Psoas muscle (tissue), 8 donors: Measurements from ENCODE around the gene CDH9. TPM values are rescaled to one million over a fixed set of nuclear protein-coding genes. Genes with fewer than 3 reads are reported as not detected.

Experiments
- ATAC-seq, 4 donors: fragments of 200-7000 bp; cut with Tn5 transposase; one replicate each; pipeline ENCODE4 v1.9.1; 2020; ENCODE audit warnings: moderate library complexity in 3 of 4, mild to moderate bottlenecking in 2 of 4
- DNase-seq, 2 donors: peaks; one replicate each; pipeline ENCODE4 v3.0.0-alpha.2; 2020
- H3K27ac ChIP-seq: fragments of 200-600 bp; one replicate; pipeline ENCODE4 v1.8.0; 2022
- H3K27me3 ChIP-seq, 3 donors: fragments of 200-600 bp in 1 of 3; one replicate each; pipeline versions ENCODE4 v1.6.1 to v1.8.0; 2013 to 2022; ENCODE audit warnings: low read length in 2 of 3, mild to moderate bottlenecking in 2 of 3, moderate library complexity in 1 of 3; ENCODE audit not compliant: insufficient read depth in 3 of 3
- H3K36me3 ChIP-seq, 2 donors: fragments of 200-600 bp in 1 of 2; one replicate each; pipeline versions ENCODE4 v1.6.1 to v1.8.0; 2013 to 2022; ENCODE audit warnings: low read depth in 1 of 2, mild to moderate bottlenecking in 1 of 2, moderate library complexity in 1 of 2; ENCODE audit not compliant: insufficient read depth in 1 of 2
- H3K4me1 ChIP-seq: fragments of 200-600 bp; one replicate; pipeline ENCODE4 v1.8.0; 2022
- H3K4me3 ChIP-seq: fragments of 200-600 bp; one replicate; pipeline ENCODE4 v1.8.0; 2022; ENCODE audit warnings: mild to moderate bottlenecking
- H3K9me3 ChIP-seq: fragments of 200-600 bp; one replicate; pipeline ENCODE4 v1.8.0; 2022
- WGBS, 3 donors: extraction: QIAGEN DNeasy Blood & Tissue Kit; methylation state at CpG; one replicate each; pipeline versions ENCODE4 v1.1.6 to v1.1.7; 2013; 5-methylcytosine and 5-hydroxymethylcytosine counted together
- intact Hi-C, 2 donors: fragments of 100-400 bp; cut with DNase I; formaldehyde crosslinking; loops; one replicate each; pipeline versions ENCODE4 v1.11.0 to v1.14.2; 2022
- polyA plus RNA-seq, 3 donors: library from polyadenylated mRNA; stranded (reverse); fragments of 200-250 nt; gene quantifications; one replicate each; pipeline ENCODE4 v1.2.3, GENCODE V29; 2013
- total RNA-seq, 4 donors: library from RNA; stranded (reverse); fragmentation: NEBNext Ultra II Directional in 2 of 4; extraction: Animal tissue kit (Norgen Biotek cat#: 25700) in 2 of 4; gene quantifications; one replicate each; pipeline versions ENCODE4 v1.2.1 to v1.2.4, GENCODE V29; 2021 to 2023
- TF ChIP-seq, protein P1 (sequence below): fragments of 200-600 bp; IDR thresholded peaks from one replicate; pipeline ENCODE4 v1.8.0; 2022; ENCODE audit warnings: antibody characterized with exemption
- donor health status: healthy with polysubstance abuse.
- donor health status: DM: no; HTN: no; CAD: no; lungs with moderate emphysema.
- donor health status: Bipolar disorder and iron deficiency.
- donor health status: healthy.
- donor health status: DM: yes; HTN: yes; CAD: no.
- donor health status: DM: no; HTN: no; CAD: no.
- donor health status: DM: no; HTN: no; CAD: no.
- donor health status: DM: yes; HTN: yes; CAD: no.

CDH9 gene
- total and polyA plus RNA-seq, 7 donors: not detected

DNA sequence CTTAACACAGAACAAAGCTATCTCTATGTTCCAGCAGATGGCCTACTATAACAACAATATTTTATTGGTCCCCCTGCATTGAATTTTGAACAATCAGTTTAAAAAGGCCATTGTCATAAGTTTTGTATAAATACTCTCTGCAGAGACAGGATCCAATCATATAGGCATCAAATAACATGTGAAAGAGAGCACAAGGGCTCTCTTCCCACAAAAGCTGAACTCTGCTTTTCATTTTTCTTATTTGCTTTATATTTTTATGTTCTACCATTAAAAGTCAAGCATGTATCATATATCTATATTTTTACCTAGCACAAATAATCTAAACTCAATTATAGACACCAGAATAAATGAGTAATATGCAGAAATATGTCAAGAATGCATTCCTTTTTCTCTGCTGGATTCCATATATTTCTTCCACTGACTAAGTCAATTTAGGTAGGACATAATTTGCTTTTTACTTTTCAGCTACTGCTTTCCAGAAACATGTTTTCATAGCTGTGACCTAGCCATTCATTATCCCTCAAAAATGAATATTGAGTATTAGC lies 143.6 kb downstream of the CDH9 start:
- Histone ChIP-seq H3K36me3 (no peaks in the 10 kb centered on the region), H3K4me1 (no peaks in the 10 kb centered on the region), H3K27me3 (no peaks in the 10 kb centered on the region), H3K4me3 (no peak overlapping the region), H3K9me3 (no peaks in the 10 kb centered on the region), H3K27ac (no peak overlapping the region)
- DNase-seq: no peak
- TF ChIP-seq, protein P1, sequence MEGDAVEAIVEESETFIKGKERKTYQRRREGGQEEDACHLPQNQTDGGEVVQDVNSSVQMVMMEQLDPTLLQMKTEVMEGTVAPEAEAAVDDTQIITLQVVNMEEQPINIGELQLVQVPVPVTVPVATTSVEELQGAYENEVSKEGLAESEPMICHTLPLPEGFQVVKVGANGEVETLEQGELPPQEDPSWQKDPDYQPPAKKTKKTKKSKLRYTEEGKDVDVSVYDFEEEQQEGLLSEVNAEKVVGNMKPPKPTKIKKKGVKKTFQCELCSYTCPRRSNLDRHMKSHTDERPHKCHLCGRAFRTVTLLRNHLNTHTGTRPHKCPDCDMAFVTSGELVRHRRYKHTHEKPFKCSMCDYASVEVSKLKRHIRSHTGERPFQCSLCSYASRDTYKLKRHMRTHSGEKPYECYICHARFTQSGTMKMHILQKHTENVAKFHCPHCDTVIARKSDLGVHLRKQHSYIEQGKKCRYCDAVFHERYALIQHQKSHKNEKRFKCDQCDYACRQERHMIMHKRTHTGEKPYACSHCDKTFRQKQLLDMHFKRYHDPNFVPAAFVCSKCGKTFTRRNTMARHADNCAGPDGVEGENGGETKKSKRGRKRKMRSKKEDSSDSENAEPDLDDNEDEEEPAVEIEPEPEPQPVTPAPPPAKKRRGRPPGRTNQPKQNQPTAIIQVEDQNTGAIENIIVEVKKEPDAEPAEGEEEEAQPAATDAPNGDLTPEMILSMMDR: no peak
- intact Hi-C loops: no loop called here
- no peak for ATAC-seq

DNA sequence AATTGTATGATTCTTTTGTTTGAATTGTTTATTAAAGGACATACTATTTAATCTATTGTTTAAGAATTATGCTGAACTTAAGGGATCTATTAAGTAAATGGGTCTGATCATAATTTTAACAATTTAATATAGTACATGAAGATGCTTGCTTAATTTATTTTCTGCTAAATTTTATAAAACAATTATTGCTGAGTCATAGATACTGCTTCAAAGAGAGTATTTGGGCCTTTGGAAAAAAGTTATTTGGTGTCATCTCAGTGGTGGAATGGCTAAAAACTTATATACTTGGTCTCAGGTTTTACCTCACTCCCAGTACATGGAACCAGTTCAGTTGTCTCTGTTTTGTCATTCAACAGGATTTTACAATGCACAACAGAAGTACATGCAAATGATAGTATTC lies 145.3 kb downstream of the CDH9 start:
- Histone ChIP-seq H3K27me3 (no peaks in the 10 kb centered on the region), H3K9me3 (no peaks in the 10 kb centered on the region), H3K4me1 (no peaks in the 10 kb centered on the region), H3K27ac (no peak overlapping the region), H3K36me3 (no peaks in the 10 kb centered on the region), H3K4me3 (no peak overlapping the region)
- TF ChIP-seq, protein P1: no peak
- no peak for ATAC-seq
- intact Hi-C loops: no loop called here
- no peak for DNase-seq

DNA sequence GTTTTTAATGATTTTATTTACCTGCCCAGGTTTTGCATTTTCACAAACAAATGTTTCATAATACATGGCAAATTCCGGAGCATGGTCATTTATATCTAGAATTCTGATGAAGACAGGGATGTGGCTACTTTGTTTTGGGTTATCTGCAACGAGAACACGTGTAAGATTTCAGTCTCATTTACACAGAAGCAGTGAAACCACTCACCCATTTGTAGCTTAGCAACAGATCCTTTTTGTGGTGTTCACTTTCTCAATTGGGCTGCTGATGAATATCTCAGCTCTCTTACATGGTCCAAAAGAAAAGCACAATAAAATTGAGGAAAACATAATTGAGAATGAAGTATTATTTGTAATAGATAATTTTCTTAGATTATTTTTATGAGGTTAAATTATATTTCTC lies 148.6 kb downstream of the CDH9 start:
- 37 to 44% (median 43%) methylated on average over 3 of the region's 3 CpGs for WGBS, 3 donors
- ATAC-seq (no peak), DNase-seq (no peak)
- Histone ChIP-seq H3K4me1 (no peaks in the 10 kb centered on the region), H3K4me3 (no peak overlapping the region), H3K27me3 (no peaks in the 10 kb centered on the region), H3K36me3 (no peaks in the 10 kb centered on the region), H3K27ac (no peak overlapping the region), H3K9me3 (no peaks in the 10 kb centered on the region)
- intact Hi-C loops: no loop called here
- TF ChIP-seq, protein P1: no peak

DNA sequence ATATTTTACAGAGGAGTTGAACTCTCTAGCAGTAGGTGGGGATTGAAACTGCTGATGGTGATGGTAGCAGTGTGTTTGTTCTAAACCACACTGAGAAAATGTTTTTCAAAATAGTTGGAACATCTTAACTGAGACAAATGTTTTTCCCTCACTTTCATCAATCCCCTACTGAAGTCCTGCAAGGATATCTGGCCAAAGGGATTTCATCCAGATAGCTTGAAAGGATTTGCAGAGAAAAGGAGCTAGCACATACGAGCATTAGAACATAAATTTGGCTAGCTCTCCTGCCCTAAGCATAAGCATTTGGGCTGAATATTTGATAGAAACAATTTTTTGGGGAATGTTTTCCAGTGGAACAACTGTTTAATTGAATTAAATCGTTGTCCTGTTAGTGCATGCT lies 153.9 kb downstream of the CDH9 start:
- Histone ChIP-seq H3K4me3 (no peak overlapping the region), H3K9me3 (no peaks in the 10 kb centered on the region), H3K4me1 (no peaks in the 10 kb centered on the region), H3K27ac (no peak overlapping the region), H3K36me3 (no peaks in the 10 kb centered on the region), H3K27me3 (no peaks in the 10 kb centered on the region)
- DNase-seq (no peak), ATAC-seq (no peak)
- 40 to 48% (median 44%) methylated on average over 2 of the region's 2 CpGs for WGBS, 3 donors
- intact Hi-C loops: no loop called here
- TF ChIP-seq, protein P1: no peak

DNA sequence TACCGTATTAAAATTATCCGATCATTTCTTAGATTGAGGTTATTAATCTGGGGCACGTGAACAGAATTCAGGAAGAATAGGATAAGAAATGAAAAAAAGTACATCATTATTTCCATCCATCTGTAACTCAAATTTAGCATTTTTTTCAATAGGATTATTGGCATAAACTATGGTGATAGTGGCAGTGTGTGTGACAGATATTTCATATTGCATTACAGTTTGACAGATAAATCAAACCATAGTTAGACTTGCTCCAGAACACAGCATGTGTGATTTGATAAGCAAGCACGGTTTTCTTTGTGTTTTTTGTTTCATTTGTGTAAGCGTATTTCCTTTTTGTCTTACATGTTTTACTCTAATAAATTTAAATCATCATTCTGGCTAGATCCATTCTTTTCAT lies 155.0 kb downstream of the CDH9 start:
- Histone ChIP-seq H3K4me1 (no peaks in the 10 kb centered on the region), H3K27me3 (no peaks in the 10 kb centered on the region), H3K4me3 (no peak overlapping the region), H3K9me3 (no peaks in the 10 kb centered on the region), H3K27ac (no peak overlapping the region), H3K36me3 (no peaks in the 10 kb centered on the region)
- intact Hi-C loops: no loop called here
- TF ChIP-seq, protein P1: no peak
- ATAC-seq (no peak), DNase-seq (no peak)
- WGBS, 3 donors: 80 to 85% (median 83%) methylated on average over 5 of the region's 5 CpGs
